Gastrocnemius medialis (tissue), 4 donors: Measurements from ENCODE around the gene SMIM28. TPM values are rescaled to one million over a fixed set of nuclear protein-coding genes. Genes with fewer than 3 reads are reported as not detected.

Experiments
- ATAC-seq, 2 donors: fragments of 150-250 bp; one replicate each; pipeline ENCODE4 v1.9.1; 2016
- DNase-seq, 2 donors: peaks; one replicate each; pipeline ENCODE4 v3.0.0-alpha.2; 2019
- H3K27ac ChIP-seq, 4 donors: fragments of 200-600 bp; sonication (generic); 1 replicate in 1 of 4; 2 replicates in 3 of 4; pipeline ENCODE4 v1.5.1; 2016 to 2018; ENCODE audit warnings: mild to moderate bottlenecking in 2 of 4, moderate library complexity in 1 of 4
- H3K27me3 ChIP-seq, 3 donors: fragments of 200-600 bp; sonication (generic) in 2 of 3; 1 replicate in 1 of 3; 2 replicates in 2 of 3; pipeline versions ENCODE4 v1.5.1 to v1.6.0; 2016 to 2019; ENCODE audit warnings: mild to moderate bottlenecking in 1 of 3, moderate library complexity in 1 of 3
- H3K36me3 ChIP-seq, 2 donors: fragments of 200-600 bp; sonication (generic) in 1 of 2; one replicate each; pipeline ENCODE4 v1.5.1; 2017 to 2018
- H3K4me1 ChIP-seq, 2 donors: fragments of 200-600 bp; sonication (generic) in 1 of 2; one replicate each; pipeline ENCODE4 v1.5.1; 2016 to 2017; ENCODE audit warnings: mild to moderate bottlenecking in 2 of 2
- H3K4me3 ChIP-seq, 4 donors: fragments of 200-600 bp; sonication (generic) in 3 of 4; 1 replicate in 1 of 4; 2 replicates in 3 of 4; pipeline ENCODE4 v1.5.1; 2016 to 2019; ENCODE audit warnings: mild to moderate bottlenecking in 2 of 4
- H3K9me3 ChIP-seq, 3 donors: fragments of 200-600 bp; sonication (generic) in 2 of 3; 1 replicate in 1 of 3; 2 replicates in 2 of 3; pipeline ENCODE4 v1.5.1; 2016 to 2019
- CTCF ChIP-seq, 5 experiments: fragments of 450-650 bp in 3 of 5; fragments of 200-600 bp in 2 of 5; sonication (generic) in 2 of 5; IDR thresholded peaks in 4 of 5; conservative IDR thresholded peaks in 1 of 5; 1 replicate in 4 of 5; 2 replicates in 1 of 5; pipeline ENCODE4 v1.5.1; 2016 to 2019; ENCODE audit warnings: antibody characterized with exemption in 5 of 5, mild to moderate bottlenecking in 3 of 5, moderate library complexity in 3 of 5
- POLR2A ChIP-seq, 2 donors: fragments of 450-650 bp; IDR thresholded peaks; one replicate each; pipeline ENCODE4 v1.6.1; 2017; ENCODE audit warnings: antibody characterized with exemption in 2 of 2, mild to moderate bottlenecking in 2 of 2, moderate library complexity in 2 of 2
- in situ Hi-C, 4 donors: fragments of 200-750 bp; cut with MboI; loops; one replicate each; pipeline versions ENCODE4 v1.15.0 to v1.8.0; 2017; ENCODE audit warnings: low sequenced_read_pairs in 4 of 4
- intact Hi-C: fragments of 100-400 bp; cut with DNase I; formaldehyde crosslinking; loops from one replicate; pipeline ENCODE4 v1.15.1; 2023; ENCODE audit warnings: low total_unique reads
- total RNA-seq, 4 donors: library from RNA; depleted of rRNA; stranded (reverse); fragments of >200 nt; gene quantifications; one replicate each; pipeline versions ENCODE4 v1.1.0 to v1.2.3, GENCODE V29; 2016

Gene SMIM28
- total RNA-seq, 4 donors from 2014 or later, result not detected

DNA sequence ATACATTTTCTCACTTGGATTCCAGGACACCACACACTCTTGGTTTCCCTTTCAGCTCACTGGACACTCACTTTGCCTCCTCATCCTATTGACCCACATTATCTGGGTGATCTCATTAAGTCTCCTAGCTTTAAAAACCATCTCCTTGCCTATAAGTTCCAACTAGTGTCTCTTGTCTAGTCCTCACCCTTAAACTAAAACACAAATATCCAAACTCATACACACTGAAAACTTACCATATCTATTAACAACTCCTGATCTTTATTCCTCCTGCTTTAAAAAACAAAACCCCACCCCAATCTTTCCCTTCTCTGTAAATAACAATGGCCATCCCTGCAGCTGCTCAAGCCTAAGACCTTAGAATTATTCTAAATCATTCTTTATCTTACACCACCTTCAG lies 3.5 kb upstream of the SMIM28 start:
- in situ Hi-C loops (no loop called here), intact Hi-C loops (no loop called here)
- Histone ChIP-seq H3K4me1 (no peaks in the 10 kb centered on the region), H3K4me3 (no peak overlapping the region), H3K27ac (no peak overlapping the region), H3K27me3 (no peaks in the 10 kb centered on the region), H3K9me3 (no peaks in the 10 kb centered on the region), H3K36me3 (no peaks in the 10 kb centered on the region)
- TF ChIP-seq CTCF (IDR thresholded peaks at IDR 0.05 in 4 of 5, conservative IDR thresholded peaks at IDR 0.05 in 1 of 5) (no peak), POLR2A (IDR thresholded peaks at IDR 0.05) (no peak)
- ATAC-seq (no peak), DNase-seq (no peak)

DNA sequence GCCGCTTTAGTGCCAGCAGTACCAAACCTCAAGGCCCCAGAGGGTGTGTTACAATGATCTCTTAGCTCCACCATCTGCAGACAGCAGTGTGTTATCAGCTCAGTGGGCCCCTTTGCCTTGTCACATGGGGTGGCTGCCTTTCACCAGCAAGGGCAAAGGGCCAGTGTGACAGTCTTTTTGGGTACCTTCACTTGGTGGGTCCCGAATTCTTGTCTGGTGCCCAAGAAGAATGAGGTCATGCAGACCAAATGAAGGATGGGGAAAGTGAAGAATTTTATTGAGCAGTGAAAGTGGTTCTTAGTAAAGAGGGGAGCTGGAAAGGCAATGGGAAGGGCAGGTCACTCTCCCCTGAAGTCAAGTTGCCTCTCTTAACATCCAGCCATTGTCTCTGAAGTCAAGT lies 2.9 kb upstream of the SMIM28 start:
- TF ChIP-seq POLR2A (IDR thresholded peaks at IDR 0.05), result no peak
- no peak for TF ChIP-seq CTCF (IDR thresholded peaks at IDR 0.05 in 4 of 5, conservative IDR thresholded peaks at IDR 0.05 in 1 of 5)
- in situ Hi-C loops, result no loop called here
- H3K4me1 ChIP-seq, result no peaks in the 10 kb centered on the region
- intact Hi-C loops, result no loop called here
- DNase-seq (no peak), ATAC-seq (no peak)
- H3K4me3 ChIP-seq, result no peak overlapping the region
- no peaks in the 10 kb centered on the region for H3K9me3 ChIP-seq
- H3K36me3 ChIP-seq, result no peaks in the 10 kb centered on the region
- H3K27ac ChIP-seq, result no peak overlapping the region
- H3K27me3 ChIP-seq, result no peaks in the 10 kb centered on the region

- no peak for ATAC-seq
- DNase-seq, result no peak
- H3K36me3 ChIP-seq, result no peaks in the 10 kb centered on the region
- intact Hi-C loops, result no loop called here
- H3K9me3 ChIP-seq, result no peaks in the 10 kb centered on the region
- no peak overlapping the region for H3K27ac ChIP-seq
- no peaks in the 10 kb centered on the region for H3K4me1 ChIP-seq
- H3K4me3 ChIP-seq, result no peak overlapping the region
- in situ Hi-C loops, result no loop called here
- H3K27me3 ChIP-seq, result no peaks in the 10 kb centered on the region
- no peak for TF ChIP-seq POLR2A (IDR thresholded peaks at IDR 0.05)
- no peak for TF ChIP-seq CTCF (IDR thresholded peaks at IDR 0.05 in 4 of 5, conservative IDR thresholded peaks at IDR 0.05 in 1 of 5)
These were observed 663 bp upstream of the SMIM28 start for GRCh38 chr6:138377042-138377441.

GRCh38 chr6:138378463-138378862 lies 758 bp downstream of the SMIM28 start:
- Histone ChIP-seq H3K4me3 (no peak overlapping the region), H3K27ac (no peak overlapping the region), H3K9me3 (no peaks in the 10 kb centered on the region), H3K4me1 (no peaks in the 10 kb centered on the region), H3K36me3 (no peaks in the 10 kb centered on the region), H3K27me3 (no peaks in the 10 kb centered on the region)
- in situ Hi-C loops (no loop called here), intact Hi-C loops (no loop called here)
- TF ChIP-seq POLR2A (IDR thresholded peaks at IDR 0.05), result no peak
- no peak for TF ChIP-seq CTCF (IDR thresholded peaks at IDR 0.05 in 4 of 5, conservative IDR thresholded peaks at IDR 0.05 in 1 of 5)
- ATAC-seq, result no peak
- DNase-seq, result no peak

- TF ChIP-seq POLR2A (IDR thresholded peaks at IDR 0.05), result no peak
- TF ChIP-seq CTCF (IDR thresholded peaks at IDR 0.05 in 4 of 5, conservative IDR thresholded peaks at IDR 0.05 in 1 of 5), result no peak
- Histone ChIP-seq H3K27ac (no peak overlapping the region), H3K36me3 (no peaks in the 10 kb centered on the region), H3K9me3 (no peaks in the 10 kb centered on the region), H3K27me3 (no peaks in the 10 kb centered on the region), H3K4me3 (no peak overlapping the region), H3K4me1 (no peaks in the 10 kb centered on the region)
- intact Hi-C loops (no loop called here), in situ Hi-C loops (no loop called here)
- ATAC-seq (no peak), DNase-seq (no peak)
These were observed 5.0 kb downstream of the SMIM28 start for GRCh38 chr6:138382498-138383265.
